WI38 (cell line): ENCODE data around the gene VSTM2B.

Experiments used
- H3K4me3 ChIP-seq: 2 replicates; pipeline ENCODE4 v1.5.1; 2011; ENCODE audit warnings: low read depth, mild to moderate bottlenecking, control low read depth, low read length
- CTCF ChIP-seq: IDR thresholded peaks from 2 replicates; pipeline ENCODE4 v1.5.1; 2012; ENCODE audit warnings: low read depth, mild to moderate bottlenecking, control low read depth, low read length

VSTM2B gene

GRCh38 chr19:29509456-29509855 lies 16.3 kb upstream of the VSTM2B start:
- no peak overlapping the region for H3K4me3 ChIP-seq
- TF ChIP-seq CTCF: no peak

GRCh38 chr19:29510701-29511265 lies 15.0 kb upstream of the VSTM2B start:
- no peak overlapping the region for H3K4me3 ChIP-seq
- TF ChIP-seq CTCF: no peak

GRCh38 chr19:29511768-29512167 lies 14.0 kb upstream of the VSTM2B start:
- TF ChIP-seq CTCF: no peak

GRCh38 chr19:29512748-29513147 lies 13.0 kb upstream of the VSTM2B start:
- no peak for TF ChIP-seq CTCF
- no peak overlapping the region for H3K4me3 ChIP-seq

More at GRCh38 chr19:29511768-29512167, 14.0 kb upstream of the VSTM2B start:
- H3K4me3 ChIP-seq: no peak overlapping the region

GRCh38 chr19:29514525-29515232 lies 11.1 kb upstream of the VSTM2B start:
- no peak for TF ChIP-seq CTCF
- no peak overlapping the region for H3K4me3 ChIP-seq

- H3K4me3 ChIP-seq: no peak overlapping the region
- TF ChIP-seq CTCF: no peak
Observed at GRCh38 chr19:29515233-29515619, 10.6 kb upstream of the VSTM2B start.

GRCh38 chr19:29515706-29516357 lies 10.0 kb upstream of the VSTM2B start:
- no peak overlapping the region for H3K4me3 ChIP-seq
- no peak for TF ChIP-seq CTCF
